NB4 (cell line): ENCODE data around the gene MPP2.

Experiments
- POLR2A ChIP-seq: IDR thresholded peaks from 2 replicates; pipeline ENCODE4 v1.6.1; 2011; ENCODE audit warnings: mild to moderate bottlenecking; ENCODE audit not compliant: insufficient read length; ENCODE audit errors: extremely low read depth
- TF ChIP-seq, protein P1 (sequence below): IDR thresholded peaks from one replicate; pipeline ENCODE4 v1.5.1; 2012; ENCODE audit warnings: low read depth, low read length

DNA sequence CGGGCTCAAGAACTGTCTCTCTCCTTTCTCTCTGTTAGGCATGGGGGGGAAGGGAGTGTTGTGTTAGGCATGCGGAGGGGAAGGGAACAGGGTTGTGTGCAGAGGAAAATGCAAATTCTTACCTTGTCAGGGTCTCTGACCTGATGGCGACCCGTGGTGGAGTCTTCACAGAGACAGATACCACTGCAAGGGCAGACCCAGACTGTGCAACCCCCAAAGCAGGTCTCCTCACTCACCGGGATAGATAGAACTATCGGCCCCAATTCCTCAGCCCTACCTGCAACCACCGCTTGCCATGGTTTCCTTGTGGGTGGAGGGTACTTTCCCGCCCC lies 9.6 kb upstream of the MPP2 start:
- TF ChIP-seq, protein P1, sequence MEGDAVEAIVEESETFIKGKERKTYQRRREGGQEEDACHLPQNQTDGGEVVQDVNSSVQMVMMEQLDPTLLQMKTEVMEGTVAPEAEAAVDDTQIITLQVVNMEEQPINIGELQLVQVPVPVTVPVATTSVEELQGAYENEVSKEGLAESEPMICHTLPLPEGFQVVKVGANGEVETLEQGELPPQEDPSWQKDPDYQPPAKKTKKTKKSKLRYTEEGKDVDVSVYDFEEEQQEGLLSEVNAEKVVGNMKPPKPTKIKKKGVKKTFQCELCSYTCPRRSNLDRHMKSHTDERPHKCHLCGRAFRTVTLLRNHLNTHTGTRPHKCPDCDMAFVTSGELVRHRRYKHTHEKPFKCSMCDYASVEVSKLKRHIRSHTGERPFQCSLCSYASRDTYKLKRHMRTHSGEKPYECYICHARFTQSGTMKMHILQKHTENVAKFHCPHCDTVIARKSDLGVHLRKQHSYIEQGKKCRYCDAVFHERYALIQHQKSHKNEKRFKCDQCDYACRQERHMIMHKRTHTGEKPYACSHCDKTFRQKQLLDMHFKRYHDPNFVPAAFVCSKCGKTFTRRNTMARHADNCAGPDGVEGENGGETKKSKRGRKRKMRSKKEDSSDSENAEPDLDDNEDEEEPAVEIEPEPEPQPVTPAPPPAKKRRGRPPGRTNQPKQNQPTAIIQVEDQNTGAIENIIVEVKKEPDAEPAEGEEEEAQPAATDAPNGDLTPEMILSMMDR: no peak
- no peak for TF ChIP-seq POLR2A
